Uterus (tissue), 2 donors: Measurements from ENCODE around the gene GSK3B.

Experiments used
- CTCF ChIP-seq, 4 experiments: fragments of 200-600 bp in 2 of 4; fragments of 450-650 bp in 2 of 4; sonication (generic) in 2 of 4; IDR thresholded peaks; one replicate each; pipeline ENCODE4 v1.5.1; 2016 to 2019; ENCODE audit warnings: antibody characterized with exemption in 4 of 4, mild to moderate bottlenecking in 2 of 4, moderate library complexity in 1 of 4
- POLR2A ChIP-seq, 2 donors: fragments of 450-650 bp; IDR thresholded peaks; one replicate each; pipeline ENCODE4 v1.6.1; 2016; ENCODE audit warnings: antibody characterized with exemption in 2 of 2, mild to moderate bottlenecking in 1 of 2, moderate library complexity in 1 of 2

GRCh38 chr3:120129718-120130513 is 35.7 kb upstream of the GSK3B start:
- no peak for TF ChIP-seq CTCF (IDR thresholded peaks at IDR 0.05)
- TF ChIP-seq POLR2A (IDR thresholded peaks at IDR 0.05) = no peak
